G401 (cell line): ENCODE data around the gene PLAAT3. TPM values are rescaled to one million over a fixed set of nuclear protein-coding genes. Genes with fewer than 3 reads are reported as not detected.
"Not testable (repeated sequence)": the region's sequence is repeated elsewhere in the genome, so short reads cannot be mapped to it uniquely, and the experiment has no call there.

Experiments
- DNase-seq: peaks from one replicate; pipeline ENCODE4 v3.0.0-alpha.2; 2015; ENCODE audit warnings: low spot score
- in situ Hi-C: cut with HindIII; loops from 2 replicates; pipeline ENCODE4 v1.10.0; 2016; ENCODE audit warnings: low sequenced_read_pairs, mixed read lengths
- total RNA-seq: library from RNA; depleted of rRNA; stranded (reverse); fragments of >200 nt; shearing (Covaris generic); gene quantifications from 2 replicates; pipeline ENCODE4 v1.2.3, GENCODE V29; 2014; rRNA removed

PLAAT3 gene
- total RNA-seq, 1 experiment from 2014 or later, result 26.9 TPM

DNA sequence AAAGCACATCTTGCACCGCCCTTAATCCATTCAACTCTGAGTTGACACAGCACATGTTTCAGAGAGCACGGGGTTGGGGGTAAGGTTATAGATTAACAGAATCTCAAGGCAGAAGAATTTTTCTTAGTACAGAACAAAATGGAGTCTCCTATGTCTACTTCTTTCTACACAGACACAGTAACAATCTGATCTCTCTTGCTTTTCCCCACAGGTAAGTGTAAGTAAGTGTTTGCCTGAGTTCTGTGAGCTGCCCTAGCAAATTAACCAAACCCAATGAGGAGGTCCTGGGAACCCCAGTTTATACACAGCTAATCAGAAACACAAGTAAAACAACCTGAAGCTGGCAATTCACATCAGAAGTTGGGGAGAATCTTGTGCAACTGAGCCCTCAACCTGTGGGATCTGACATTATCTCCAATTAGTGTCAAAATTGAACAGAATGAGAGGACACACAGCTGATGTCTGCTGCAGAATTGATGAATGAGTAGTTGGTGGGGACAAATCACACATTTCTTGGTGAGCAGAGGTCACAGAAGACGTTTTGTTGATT, 85.4 kb downstream of the PLAAT3 start:
- DNase-seq, in situ Hi-C loops: not testable (repeated sequence)

DNA sequence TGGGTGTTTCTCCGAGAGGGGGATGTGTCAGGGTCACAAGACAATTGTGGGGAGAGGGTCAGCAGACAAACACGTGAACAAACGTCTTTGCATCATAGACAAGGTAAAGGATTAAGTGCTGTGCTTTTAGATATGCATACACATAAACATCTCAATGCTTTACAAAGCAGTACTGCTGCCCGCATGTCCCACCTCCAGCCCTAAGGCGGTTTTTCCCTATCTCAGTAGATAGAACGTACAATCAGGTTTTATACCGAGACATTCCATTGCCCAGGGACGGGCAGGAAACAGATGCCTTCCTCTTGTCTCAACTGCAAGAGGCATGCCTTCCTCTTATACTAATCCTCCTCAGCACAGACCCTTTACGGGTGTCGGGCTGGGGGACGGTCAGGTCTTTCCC, 86.1 kb downstream of the PLAAT3 start:
- in situ Hi-C loops, DNase-seq: not testable (repeated sequence)

DNA sequence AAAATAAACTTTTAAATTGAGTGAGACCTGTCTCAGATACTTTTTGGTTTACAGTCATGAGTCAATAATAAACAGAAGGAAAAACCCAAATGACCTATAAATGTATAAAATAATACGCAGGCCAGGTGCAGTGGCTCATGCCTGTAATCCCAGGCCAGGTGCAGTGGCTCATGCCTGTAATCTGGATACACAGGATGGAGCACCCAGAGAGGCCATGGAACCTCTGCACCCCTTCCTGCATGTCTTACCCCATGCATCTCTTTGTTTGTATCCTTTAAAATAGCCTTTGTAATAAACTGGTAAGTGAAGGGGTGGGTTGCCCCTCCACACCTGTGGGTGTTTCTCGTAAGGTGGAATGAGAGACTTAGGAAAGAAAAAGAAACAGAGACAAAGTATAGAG, 86.6 kb downstream of the PLAAT3 start:
- DNase-seq, result no peak
- in situ Hi-C loops, result no loop called here

Other genes starting within 250 kb of the PLAAT3 start
- not detected in 2 replicates for gene SLC22A9, start 244.6 kb downstream of the PLAAT3 start, total RNA-seq
- gene PLAAT5, start 123.3 kb downstream of the PLAAT3 start, total RNA-seq, result not detected in 2 replicates
- not detected in 2 replicates for gene LGALS12, start 108.3 kb downstream of the PLAAT3 start, total RNA-seq
- not detected in 2 replicates for gene PLAAT4, start 77.6 kb downstream of the PLAAT3 start, total RNA-seq
- not detected in 2 replicates for gene PLAAT2, start 51.1 kb downstream of the PLAAT3 start, total RNA-seq
- 26.0 and 40.0 TPM in 2 replicates for gene ATL3, start 56.9 kb upstream of the PLAAT3 start, total RNA-seq
- 78.3 and 80.5 TPM in 2 replicates for gene RTN3, start 67.1 kb upstream of the PLAAT3 start, total RNA-seq
- 41.1 and 42.6 TPM in 2 replicates for gene ZFTA, start 154.3 kb upstream of the PLAAT3 start, total RNA-seq
- gene SPINDOC, start 199.0 kb upstream of the PLAAT3 start, total RNA-seq, result 96.4 and 96.8 TPM in 2 replicates
- gene MARK2, start 224.7 kb upstream of the PLAAT3 start, total RNA-seq, result 21.0 and 22.5 TPM in 2 replicates